ENCODE data around the gene ADTRP. TPM values are rescaled to one million over a fixed set of nuclear protein-coding genes. Genes with fewer than 3 reads are reported as not detected.
A peak's percentile ranks its signal among the peaks of the same experiment; 100 is the strongest.

Gene ADTRP
- total RNA-seq, 3 donors from 2014 or later = 68.5 to 239 (median 91.9) TPM

GRCh38 chr6:11748591-11749210 is 29.9 kb downstream of the ADTRP start:
- H3K4me1 ChIP-seq (ENCODE audit: low read depth) = peaks cover 14% of the 10 kb centered on the region
- DNase-seq = no peak
- intact Hi-C loops (cut with DNase I, micrococcal nuclease) = no loop called here
- no peaks in the 10 kb centered on the region for H3K36me3 ChIP-seq (ENCODE audit: low read depth)
- H3K9me3 ChIP-seq = no peaks in the 10 kb centered on the region
- no peak overlapping the region for H3K4me3 ChIP-seq
- no peak for ATAC-seq
- TF ChIP-seq CTCF (IDR thresholded peaks at IDR 0.05) = no peak

GRCh38 chr6:11747021-11747420 is 31.6 kb downstream of the ADTRP start:
- DNase-seq = no peak
- H3K4me1 ChIP-seq (ENCODE audit: low read depth) = peaks cover 23% of the 10 kb centered on the region
- H3K9me3 ChIP-seq = no peaks in the 10 kb centered on the region
- no peaks in the 10 kb centered on the region for H3K36me3 ChIP-seq (ENCODE audit: low read depth)
- no peak for TF ChIP-seq CTCF (IDR thresholded peaks at IDR 0.05)
- H3K4me3 ChIP-seq = no peak overlapping the region
- no peak for ATAC-seq
- intact Hi-C loops (cut with DNase I, micrococcal nuclease) = no loop called here

GRCh38 chr6:11744753-11745152 is 33.9 kb downstream of the ADTRP start:
- Histone ChIP-seq H3K4me3 (no peak overlapping the region), H3K9me3 (no peaks in the 10 kb centered on the region), H3K4me1 (ENCODE audit: low read depth) (peaks cover 14% of the 10 kb centered on the region), H3K36me3 (ENCODE audit: low read depth) (no peaks in the 10 kb centered on the region)
- intact Hi-C loops (cut with DNase I, micrococcal nuclease) = no loop called here
- DNase-seq = peak in 1 of 3 donors; percentile 75
- ATAC-seq = peak; percentile 62
- no peak for TF ChIP-seq CTCF (IDR thresholded peaks at IDR 0.05)

- no peak for ATAC-seq
- no peak for DNase-seq
- Histone ChIP-seq H3K9me3 (no peaks in the 10 kb centered on the region), H3K4me1 (ENCODE audit: low read depth) (peaks cover 9% of the 10 kb centered on the region), H3K4me3 (no peak overlapping the region), H3K36me3 (ENCODE audit: low read depth) (no peaks in the 10 kb centered on the region)
- intact Hi-C loops (cut with DNase I, micrococcal nuclease) = no loop called here
- no peak for TF ChIP-seq CTCF (IDR thresholded peaks at IDR 0.05)
Measured at GRCh38 chr6:11744101-11744500, 34.5 kb downstream of the ADTRP start.

- no peak for DNase-seq
- Histone ChIP-seq H3K4me3 (no peak overlapping the region), H3K4me1 (ENCODE audit: low read depth) (peaks cover 9% of the 10 kb centered on the region), H3K36me3 (ENCODE audit: low read depth) (no peaks in the 10 kb centered on the region), H3K9me3 (no peaks in the 10 kb centered on the region)
- no peak for ATAC-seq
- TF ChIP-seq CTCF (IDR thresholded peaks at IDR 0.05) = no peak
- intact Hi-C loops (cut with DNase I, micrococcal nuclease) = no loop called here
Measured at GRCh38 chr6:11740875-11741274, 37.7 kb downstream of the ADTRP start.
